Amygdala (tissue), 56 donors: ENCODE results near the gene KRTCAP2.
"Not testable (repeated sequence)": the region's sequence is repeated elsewhere in the genome, so short reads cannot be mapped to it uniquely, and the experiment has no call there.

Experiments
- DNase-seq, 56 donors: peaks; one replicate each; lab custom pipeline; 2025; lab: John Stamatoyannopoulos, UW

The KRTCAP2 gene

GRCh38 chr1:155172732-155173477, at the start of gene KRTCAP2:
Gene KRTCAP2, minus strand, starts transcription at chr1:155173304. Its CDS starts 80 bp downstream, at chr1:155173224.
- DNase-seq: peak; percentile 42 to 96 (median 89)

DNA sequence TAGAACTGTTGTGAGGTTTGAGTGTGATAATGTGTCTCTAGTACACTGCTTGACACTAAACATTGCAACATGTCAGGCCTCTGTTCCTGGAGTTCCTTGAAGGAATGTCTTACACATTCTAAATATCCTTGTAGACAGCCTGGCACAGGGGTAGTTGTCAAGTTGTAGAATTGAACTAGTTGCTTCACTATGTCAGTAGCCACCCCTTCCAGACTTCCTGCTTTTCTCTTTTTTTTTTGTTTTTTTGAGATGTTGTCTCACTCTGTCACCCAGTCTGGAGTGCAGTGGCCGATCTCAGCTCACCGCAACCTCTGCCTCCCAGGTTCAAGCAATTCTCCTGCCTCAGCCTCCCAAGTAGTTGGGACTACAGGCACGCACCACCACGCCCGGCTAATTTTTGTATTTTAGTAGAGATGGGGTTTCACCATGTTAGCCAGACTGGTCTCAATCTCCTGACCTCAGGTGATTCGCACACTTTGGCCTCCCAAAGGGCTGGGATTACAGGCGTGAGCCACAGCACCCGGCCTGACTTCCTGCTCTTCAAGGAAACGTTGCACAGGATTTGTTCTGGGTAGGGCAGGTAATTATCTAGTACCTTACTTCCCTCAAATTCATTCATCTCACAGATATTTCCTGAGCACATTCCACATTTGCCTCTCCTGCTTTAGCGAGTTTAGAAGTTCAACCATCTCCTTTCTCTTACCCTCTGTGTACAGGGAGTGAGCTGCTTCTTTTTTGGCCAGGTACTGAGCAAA, 47.3 kb upstream of the KRTCAP2 start:
- not testable (repeated sequence) for DNase-seq

DNA sequence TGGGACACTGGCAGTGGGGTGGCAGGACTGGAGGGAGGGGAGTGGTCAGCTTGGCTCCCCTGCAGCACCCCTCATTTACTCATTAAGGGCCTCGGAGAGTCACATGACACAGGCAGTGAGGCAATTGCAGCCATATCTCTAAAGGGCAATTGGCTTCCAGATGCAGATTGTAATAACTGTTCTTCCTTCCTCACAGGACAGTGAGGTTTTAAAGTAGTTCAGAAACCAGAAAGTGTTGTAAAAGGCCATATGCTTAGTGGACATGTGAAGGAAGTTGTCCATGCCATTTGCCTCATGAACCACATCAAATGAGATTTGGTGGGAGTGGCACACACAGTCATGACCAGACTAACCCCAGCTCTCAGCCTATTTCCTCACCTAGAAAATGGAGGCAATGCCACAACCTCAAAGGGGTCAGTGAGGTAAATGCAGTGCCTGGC, 46.5 kb upstream of the KRTCAP2 start:
- peak in 39 of 56 donors; percentile 9 to 83 (median 36) for DNase-seq

DNA sequence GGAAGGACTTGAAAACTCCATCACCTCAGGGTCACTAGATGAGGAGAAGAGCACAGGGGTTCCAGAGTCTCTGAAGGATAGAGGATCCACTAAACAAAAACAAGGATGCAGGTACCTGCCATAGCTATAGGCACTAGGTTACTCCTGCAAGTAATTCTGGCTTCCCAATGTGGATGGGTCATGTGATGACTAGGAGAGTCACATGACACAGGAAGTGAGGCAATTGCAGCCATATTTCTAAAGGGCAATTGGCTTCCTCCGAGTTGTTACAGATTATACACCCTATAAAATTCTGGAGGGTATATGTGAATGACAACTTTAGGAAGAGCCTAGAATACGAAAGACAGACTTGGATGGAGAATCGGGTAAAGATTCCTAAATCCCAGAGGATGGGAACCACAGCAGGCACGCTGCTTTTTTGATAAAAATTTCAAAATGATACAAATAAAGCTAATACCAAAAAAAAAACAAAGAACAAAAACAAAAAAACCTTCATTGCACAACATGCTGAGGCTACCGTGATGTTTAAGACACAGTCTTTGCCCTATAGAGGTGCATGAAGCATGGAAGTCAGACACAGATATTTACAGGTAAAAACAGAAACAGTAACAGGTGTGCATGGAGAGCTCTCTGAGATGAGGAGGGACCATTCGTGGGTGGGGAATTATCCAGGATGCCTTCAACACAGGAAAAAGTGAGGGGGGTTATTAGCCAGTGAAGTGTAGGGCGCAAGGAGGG, 45.9 kb upstream of the KRTCAP2 start:
- DNase-seq: peak in 47 of 56 donors; percentile 9 to 86 (median 47)

GRCh38 chr1:155214702-155215101, 41.6 kb upstream of the KRTCAP2 start:
- not testable (repeated sequence) for DNase-seq

DNA sequence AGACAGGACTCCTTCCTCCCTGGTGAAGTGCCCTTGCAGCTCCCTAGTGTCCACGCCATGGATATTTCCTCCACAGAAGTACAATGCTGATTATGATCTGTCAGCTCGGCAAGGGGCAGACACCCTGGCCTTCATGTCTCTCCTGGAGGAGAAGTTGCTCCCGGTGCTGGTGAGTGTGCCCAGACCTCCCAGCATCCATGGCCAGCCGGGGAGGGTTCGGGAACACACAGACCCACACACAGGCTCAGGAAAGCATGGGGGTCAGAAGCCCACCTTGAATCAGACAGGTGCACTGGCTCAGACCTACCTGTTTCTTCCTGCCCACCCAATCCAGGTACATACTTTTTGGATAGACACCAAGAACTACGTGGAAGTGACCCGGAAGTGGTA, 38.9 kb upstream of the KRTCAP2 start:
- DNase-seq: not testable (repeated sequence)

DNA sequence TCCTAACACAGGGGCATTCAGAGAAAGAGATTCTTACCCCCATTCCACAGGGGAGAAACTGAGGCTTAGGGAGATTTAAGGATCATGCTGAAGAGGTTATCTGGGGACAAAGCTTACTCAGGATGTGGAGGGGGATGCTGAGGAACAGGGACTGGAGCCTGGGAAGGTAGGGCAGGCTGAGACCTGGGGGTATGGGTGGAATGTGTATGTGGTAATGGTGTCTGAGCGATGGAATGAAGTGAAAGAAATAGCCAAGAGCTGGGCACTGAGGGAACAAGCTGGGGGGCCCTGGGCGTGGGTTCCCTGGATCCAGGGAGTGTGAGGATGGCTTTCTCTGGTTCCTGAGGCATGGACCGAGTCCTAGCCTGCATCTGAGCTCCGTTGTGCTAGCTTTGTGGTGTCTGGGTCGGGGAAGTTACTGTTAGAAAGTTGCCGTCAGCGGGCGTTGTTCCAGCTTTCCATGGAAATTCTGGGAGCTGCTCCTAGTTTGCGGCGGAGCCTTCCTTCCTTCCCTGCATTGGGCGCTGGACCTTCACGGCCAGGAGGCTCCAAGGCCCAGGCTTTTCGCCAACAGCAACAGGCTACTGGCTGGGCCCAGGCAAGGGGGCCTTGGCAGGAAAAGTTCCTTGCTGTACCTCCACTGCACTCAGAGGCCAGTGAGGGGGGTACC, 38.4 kb upstream of the KRTCAP2 start:
- not testable (repeated sequence) for DNase-seq

DNA sequence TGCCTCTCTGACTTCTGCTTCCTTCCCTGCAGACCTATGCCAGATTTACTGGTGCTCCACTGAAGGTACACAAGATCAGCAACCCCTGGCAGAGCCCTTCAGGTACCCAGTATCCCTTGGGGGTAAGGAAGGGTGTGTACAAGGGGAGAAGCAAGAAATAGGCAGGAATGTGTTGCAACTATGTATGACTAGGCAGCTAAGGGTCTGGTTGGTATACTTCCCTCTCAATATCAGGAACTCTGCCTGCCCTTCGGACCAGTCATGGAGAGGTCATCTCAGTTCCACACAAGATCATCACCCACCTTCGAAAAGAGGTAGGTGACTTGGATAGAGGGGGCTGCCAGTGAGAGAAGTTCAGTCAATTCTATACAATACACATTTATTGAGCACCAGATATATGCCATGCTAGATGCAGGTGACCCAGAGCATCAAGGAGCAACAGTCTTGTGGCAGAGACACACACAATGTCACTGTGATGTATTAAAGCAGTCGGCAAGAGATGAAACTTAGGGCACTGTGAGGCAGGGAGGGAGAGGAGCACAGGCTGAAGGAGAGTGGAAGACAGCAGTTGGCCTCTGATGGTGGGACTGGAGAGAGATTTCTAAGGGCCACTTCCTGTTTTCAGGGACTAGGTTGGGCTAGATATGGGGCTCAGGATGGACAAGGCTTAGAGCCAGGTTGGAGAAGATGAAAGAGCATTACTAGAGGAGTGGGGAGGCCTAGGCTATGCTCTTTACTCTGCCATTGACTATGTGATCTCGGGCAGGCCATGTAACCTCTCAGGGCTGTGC, 37.4 kb upstream of the KRTCAP2 start:
- DNase-seq: no peak

- DNase-seq: no peak
These were observed 36.2 kb upstream of the KRTCAP2 start for GRCh38 chr1:155209312-155209721.

- DNase-seq: peak; percentile 40 to 87 (median 76)
These were observed 35.6 kb upstream of the KRTCAP2 start, which contains the start of gene MTX1 for GRCh38 chr1:155208541-155209311. Gene MTX1, plus strand, starts transcription at chr1:155208695. Its CDS starts 110 bp downstream, at chr1:155208805.

DNA sequence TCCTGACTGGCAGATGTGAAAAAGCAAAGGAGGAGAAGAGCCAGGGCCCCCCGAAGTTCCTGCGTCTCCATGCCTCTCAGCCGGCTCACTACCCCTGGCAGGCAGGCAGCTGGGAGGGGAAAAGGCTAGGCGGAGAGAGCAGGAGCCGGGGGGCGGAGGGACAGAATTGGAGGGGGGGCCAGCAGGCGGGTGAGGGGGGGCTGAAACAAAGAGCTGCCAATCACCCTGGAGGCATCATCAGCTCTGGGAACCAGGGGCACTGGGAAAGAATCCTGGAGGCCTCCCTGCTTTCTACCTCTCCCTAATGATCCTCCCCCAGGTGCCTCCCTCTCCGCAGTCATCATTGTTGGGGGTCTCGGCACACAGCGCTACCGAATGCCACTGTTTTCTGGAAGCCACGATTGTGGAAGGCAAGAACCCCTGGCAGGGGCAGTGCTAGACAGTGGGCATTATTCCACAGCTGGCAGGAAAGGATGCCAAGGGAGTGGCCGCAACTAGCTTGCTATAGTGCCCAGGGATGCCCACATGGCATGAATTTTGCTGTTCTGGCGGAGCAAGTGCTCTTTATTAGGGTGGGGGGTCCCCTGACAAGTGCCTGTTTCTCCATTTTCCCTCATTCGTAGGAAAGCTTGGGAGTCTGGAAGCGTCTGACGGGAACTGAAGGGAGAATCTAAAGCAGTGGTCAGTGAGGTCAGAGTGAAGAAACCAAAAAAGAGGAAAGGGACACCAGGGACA, 34.9 kb upstream of the KRTCAP2 start, which contains the start of gene THBS3:
TSS of gene THBS3 (minus strand) at position 92 of the 735 bp plus-strand sequence. CDS start at position 71, 21 bp downstream.
- peak in 24 of 56 donors; percentile 31 to 77 (median 52) for DNase-seq

GRCh38 chr1:155206891-155207805, 34.0 kb upstream of the KRTCAP2 start:
- peak in 48 of 56 donors; percentile 14 to 84 (median 53) for DNase-seq

DNA sequence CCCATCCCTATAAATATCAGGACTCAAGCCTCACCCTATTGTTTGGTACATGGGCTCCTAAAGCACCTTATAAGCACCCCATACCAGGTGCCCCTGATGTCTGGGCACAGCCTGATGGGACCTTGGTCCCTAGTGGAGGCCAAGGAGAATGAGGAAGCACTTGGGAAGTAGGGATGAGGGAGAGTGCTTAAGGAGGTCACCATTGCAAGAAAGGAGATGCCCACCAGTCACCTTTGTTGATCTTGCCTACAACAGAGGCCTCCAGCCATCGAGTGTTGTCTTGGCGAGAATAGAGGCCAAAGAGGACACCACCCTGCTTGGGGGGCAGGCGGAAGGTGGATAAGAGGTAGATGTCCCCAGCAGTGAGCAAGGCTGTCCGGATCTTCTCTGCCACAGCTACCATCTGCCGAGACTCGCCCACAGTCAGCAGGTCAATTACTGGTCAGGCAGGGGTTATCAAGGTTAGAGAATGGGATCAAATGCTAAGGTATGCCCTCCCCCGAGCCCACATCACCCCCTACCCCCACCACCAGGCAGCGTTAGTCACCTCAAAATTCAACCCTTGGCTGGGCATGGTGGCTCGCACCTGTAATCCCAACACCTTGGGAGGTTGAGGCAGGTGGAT, 33.0 kb upstream of the KRTCAP2 start:
- DNase-seq: no peak

GRCh38 chr1:155205035-155205434, 31.9 kb upstream of the KRTCAP2 start:
- DNase-seq: peak in 1 of 56 donors; percentile 28

GRCh38 chr1:155202731-155203515, 29.8 kb upstream of the KRTCAP2 start:
- no peak for DNase-seq
